ENCODE measurements around the gene TMPRSS6.
A peak's percentile ranks its signal among the peaks of the same experiment; 100 is the strongest.

TMPRSS6 gene

DNA sequence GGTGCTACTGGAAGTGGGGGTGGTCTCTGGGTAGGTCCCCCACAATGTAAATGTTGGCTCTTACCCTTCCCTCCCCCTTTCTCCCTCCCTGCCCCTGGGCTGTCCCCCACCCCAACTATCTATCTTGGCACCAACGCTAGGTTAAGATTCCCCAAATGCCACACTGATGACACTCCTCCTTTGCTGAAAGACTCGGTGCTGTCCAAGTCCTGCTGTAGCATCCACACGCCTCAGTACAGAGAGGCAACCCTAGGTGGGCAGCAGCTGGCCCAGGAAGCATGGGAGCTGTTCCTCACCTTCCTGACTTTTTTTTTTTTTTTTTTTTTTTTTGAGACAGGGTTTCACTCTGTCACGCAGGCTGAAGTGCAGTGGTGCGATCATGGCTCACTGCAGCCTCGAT is 61.4 kb downstream of the TMPRSS6 start:
- DNase-seq: no peak

DNA sequence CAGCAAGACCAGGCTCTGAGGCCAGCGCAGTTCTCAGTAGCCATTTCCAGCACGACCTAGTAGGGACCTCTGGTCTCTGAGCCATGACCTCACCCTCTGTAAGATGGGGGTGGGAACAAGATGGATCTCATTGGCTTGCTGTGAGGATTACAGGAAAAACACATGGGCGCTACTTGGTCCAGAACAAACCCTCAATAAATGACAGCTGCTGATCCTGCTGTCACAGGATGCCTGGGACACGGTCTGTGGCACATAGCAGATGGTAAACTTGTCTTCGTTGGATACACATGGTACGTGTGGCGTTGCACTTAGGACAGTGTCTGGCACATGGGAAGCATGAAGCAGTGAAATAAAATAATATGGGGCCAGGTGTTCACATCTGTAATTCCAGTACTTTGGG is 62.5 kb downstream of the TMPRSS6 start:
- DNase-seq: no peak

DNA sequence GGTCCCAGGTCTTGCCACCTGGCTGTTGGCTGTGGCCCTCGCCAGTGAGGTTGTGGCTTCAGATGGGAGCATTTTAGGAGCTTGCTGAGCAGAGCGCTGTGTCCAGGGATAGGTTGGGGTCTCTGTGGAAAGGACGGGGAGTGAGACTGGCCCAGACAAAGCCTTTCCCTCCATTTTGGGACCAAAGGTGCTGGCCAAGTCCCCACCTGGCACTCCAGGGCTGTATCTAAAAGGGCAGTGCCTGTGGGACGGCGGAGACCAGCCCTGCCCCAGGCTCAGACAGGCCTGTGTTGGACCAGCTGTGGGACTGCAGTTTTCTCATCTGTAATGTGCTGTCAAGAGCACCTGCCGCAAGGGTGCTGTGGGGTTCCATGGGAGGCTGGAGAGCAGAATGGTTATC is 62.9 kb downstream of the TMPRSS6 start:
- DNase-seq: no peak

- DNase-seq: peak; percentile 22
Measured at GRCh38 chr22:37045958-37046357, 63.6 kb downstream of the TMPRSS6 start.

GRCh38 chr22:37044634-37045625 is 64.6 kb downstream of the TMPRSS6 start:
- no peak for DNase-seq

- DNase-seq: peak; percentile 47
Measured at GRCh38 chr22:37043828-37044538, 65.5 kb downstream of the TMPRSS6 start.

DNA sequence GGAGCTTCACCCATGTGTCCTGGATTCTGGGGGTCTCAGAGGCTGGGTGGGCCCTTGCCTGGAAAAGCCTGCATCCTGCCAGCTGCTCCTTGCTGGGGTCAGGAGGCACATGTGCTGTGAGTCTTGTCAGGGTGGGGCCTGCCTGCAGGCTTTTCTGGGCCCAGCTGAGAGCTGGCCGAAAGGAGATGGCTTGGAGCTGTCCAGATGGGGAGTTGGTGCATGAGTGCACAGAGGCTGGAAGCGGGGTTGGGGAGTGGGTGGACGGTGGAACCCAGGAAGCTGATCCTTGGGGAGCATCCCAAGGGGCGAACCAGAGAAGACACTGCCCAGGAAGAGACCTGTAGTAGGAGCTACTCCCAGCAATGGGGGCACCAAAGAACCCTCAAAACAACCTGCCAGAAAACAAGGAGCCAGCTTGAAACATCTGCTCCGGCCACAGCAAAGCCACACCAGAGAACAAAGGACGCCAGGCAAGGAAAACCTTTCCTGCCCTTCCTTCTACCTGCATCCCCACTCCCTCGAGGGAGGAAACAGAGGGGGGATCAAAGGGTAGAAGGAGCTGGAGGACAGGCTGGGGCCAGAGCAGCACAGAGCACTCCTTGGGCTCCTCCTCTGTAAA is 66.2 kb downstream of the TMPRSS6 start:
- no peak for DNase-seq

DNA sequence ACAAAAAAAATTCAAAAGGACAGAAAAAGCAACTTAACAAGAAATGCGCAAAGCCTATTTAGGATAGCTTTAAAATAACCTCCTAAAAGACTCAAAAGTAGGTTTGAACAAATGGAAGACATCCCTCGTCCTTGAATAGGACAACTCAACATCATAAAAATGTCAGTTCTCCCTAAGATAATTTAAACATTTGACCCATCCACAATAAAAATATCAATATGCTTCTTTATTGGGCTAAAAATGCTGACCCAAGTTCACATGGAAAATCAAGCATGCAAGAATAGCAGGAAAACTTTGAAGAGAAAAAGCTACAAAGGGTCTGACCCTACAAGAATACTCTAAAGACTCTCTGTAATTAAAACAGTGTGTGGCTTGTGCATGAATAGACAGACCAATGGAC is 70.0 kb downstream of the TMPRSS6 start:
- DNase-seq: no peak

DNA sequence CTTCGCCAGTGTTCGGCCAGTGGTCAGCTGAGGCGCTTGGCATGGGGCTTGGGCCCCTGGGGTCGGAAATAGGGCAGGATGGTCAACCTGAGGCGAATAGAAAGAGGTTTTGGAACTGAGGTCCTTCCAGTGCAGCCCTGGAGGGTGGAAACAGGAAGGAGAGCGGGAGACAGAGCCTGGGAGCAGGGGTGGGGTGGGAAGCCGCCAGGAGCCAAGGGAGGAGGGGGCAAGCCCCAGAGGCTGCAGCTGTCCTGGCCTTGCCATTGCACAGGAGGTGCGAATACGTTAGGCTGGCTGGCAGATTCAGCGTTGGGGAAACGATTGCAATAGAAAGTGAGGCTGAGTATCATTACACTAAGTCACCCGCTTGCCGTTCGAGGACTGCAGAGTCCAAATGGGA is 71.8 kb downstream of the TMPRSS6 start:
- no peak for DNase-seq

- DNase-seq: no peak
Measured at GRCh38 chr22:37036655-37037377, 72.7 kb downstream of the TMPRSS6 start.

DNA sequence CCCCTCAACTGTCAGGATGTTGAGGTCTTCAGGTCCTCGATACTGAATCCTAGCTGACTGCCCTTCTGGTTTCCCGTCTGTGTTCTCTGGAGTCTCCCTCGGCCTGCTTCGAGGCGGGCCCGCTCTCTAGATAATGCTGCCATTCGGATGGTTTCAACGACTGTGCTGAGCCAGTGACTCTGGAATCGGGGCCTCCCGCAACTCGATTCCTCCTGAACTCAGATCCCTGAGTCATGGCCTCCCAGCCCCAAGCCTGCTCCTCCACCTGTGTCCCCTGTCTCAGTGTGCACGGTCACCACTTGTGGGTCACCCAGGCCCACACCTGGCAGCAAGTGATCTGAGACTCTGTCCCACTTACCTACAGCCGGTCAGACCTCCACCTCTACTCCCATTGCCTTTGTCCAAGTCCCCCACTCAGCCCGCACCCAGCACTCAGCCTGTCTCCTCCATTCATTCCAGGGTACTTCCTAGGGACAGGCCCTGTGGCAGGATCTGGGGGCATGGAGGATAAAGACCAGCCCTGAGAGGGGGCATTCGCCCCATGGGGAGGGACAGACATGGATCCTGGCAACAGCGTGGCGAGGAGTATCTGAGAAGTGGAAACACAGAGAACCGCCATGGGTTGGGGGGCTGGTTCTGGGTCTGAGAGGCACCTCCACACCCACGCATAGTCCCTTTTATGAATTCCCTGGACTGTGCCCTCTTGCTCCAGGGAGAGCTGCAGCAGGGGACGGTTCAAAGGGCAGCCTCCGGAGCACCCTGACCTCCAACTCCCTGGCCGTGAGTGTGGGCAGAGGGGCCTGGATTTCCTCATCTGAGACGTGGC is 75.7 kb downstream of the TMPRSS6 start:
- no peak for DNase-seq

DNA sequence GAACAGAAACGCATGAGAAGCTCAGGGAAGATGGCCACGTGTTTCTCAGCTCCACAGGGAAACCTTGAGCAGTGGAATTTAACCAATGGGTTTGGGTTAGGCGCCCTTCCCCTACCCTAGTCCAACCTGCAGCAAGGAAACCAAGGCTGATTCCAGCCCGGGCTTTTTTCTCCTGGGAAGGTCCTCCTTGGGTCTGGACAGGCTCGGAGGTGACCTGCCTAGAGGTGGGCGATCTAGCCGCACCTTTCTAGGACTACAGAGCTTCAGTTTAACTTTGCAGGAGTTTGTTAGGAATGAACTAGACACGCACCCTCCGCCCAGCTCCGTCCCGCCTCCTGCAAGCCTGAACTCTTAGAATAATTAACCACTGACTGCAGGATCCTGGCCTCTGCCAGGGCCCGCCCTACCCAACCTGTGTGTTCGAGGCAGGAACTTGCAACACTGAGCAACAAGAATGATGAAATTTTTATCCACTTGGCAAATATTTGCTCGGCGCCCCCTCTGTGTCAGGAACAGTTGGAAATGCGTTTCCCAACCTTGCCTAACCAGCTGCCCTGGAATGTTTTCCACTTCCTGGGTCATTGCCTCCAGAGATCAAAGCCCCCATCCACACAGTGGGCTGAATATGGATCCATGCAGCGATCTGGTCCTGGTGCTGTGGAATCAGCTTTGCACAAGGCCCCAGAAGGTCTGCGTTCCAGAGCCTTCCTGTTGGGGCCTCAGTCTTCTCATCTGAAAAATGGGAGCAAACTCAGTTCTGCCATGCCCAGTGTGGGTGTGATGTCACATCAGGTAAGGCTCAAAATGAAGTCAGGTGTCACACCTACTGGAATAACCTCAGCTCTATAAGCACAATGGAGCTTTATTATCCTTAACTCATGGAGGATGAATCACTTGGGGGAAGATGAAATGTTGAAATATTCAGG is 76.7 kb downstream of the TMPRSS6 start:
- DNase-seq: no peak

DNA sequence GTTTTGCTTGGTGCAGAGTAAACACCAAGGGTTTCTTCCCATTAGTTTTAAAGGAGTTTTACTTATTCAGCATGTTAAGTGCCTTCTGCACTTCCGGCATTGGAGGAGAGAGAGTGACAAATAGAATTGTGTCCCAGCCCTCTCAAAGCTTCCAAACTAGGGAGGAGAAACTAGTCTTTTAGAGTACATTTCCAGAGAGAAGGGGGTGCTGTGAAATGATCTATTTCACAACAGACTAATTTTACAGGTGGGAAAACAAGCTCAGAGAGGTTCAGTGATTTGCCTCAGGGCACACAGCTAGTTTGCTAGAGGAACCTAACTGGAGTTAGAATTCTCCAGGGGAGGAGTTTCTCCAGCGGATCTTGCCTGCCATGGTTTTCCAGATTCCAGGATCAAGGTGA is 77.4 kb downstream of the TMPRSS6 start:
- DNase-seq: no peak

DNA sequence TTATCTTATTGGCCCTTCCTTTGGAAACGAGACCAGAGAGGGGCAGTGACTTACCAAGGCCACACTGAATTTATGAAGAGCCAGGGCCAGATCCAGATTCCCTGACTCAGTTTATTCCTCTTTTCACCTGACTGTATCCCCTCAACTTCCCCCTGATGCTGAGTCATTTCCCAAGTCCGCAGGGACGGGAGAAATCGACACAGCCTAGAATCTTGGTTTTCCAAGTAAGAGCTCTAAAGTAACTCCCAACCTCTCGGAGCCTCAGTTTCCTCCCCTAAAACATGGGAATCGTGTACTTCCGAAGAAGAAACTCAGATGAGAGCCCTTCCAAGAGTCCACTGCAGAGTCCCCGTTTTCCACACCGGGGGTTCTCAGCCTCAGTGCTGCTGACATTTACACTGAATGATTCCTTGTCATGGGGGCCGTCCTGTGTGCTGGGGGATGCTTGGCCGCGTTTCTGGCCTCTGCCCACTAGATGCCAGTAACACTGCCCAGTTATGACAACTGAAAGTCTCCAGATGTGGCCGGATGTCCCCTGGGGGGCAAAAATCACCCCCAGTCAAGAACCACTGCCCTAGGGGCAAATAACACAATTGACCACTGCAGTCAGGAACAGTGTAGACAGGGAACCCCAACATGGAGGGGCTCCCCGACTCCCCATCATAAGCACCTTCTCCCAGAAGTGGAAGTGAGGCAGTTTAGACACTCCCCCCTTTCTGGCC is 78.8 kb downstream of the TMPRSS6 start:
- no peak for DNase-seq

DNA sequence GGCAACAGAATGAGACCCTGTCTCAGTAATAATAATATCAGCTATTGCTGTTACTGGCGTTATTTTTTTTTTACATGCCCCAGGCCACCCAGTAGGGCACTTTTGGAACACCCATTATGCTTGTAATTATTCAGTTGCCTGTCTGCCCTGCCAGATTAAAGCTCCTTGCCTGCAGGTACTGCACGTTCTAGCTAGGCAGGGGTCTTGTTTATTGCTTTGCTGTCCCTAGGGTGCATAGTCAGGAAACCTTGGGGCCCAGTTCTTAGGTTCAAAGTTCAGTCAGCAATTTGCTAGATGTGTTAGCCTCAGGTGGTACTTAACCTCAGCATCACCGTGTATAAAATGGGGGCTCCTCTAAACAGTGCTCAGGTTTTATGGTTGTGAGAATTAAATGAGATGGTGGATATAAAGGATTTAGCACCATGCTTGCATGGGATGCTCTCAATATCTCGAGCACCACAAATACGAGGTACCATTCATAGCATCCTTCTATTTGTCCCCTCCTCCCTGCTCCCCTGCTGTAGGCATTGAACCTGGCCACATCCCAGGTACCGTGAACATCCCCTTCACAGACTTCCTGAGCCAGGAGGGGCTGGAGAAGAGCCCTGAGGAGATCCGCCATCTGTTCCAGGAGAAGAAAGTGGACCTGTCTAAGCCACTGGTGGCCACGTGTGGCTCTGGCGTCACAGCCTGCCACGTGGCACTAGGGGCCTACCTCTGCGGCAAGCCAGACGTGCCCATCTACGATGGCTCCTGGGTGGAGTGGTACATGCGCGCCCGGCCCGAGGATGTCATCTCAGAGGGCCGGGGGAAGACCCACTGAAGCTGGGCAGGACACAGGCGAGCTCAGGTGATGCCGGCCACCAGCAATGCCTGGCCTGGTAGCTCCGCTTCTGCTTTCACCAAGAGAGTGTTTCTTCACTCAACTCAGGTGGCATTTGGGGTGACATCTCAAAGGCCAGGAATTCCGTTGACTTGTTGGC is 80.5 kb downstream of the TMPRSS6 start:
- no peak for DNase-seq

DNA sequence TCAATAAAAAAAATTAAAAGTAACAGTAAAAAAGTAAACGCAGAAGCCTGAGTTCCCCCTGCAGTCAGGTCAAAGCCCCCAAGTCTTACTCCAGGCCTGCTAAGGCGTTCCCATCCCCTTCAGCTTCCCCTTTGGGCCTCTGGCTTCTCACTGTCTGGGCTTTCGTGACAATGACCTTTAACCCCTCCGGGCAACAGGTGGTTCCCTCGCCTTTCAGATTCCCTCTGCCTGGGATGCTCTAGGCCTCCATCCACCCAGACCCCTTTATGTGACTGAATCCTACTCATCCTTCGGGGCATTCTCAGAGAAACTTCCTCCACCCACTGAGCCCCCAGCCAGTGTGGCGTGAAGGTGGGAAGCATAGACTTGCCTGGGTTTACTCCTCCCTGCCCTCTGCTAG is 82.0 kb downstream of the TMPRSS6 start:
- DNase-seq: no peak

DNA sequence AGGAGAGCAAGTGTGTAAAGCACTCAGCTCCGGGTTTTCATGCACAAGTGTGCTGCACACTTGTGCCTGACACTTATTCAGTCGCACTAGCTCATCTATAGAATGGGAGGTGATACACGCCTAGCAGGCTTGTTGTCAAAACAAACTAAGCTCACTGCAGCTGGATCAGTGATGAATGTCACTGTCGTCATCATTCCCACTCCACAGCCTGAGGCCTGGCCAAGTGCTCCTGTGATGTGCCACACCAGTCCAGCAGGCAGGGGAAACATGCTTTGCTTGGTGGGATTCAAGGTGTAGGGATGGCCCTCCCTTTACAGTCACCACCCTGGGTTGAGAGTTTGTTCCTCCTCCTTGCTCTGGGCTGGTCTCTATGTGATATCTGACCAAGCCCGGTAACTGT is 83.2 kb downstream of the TMPRSS6 start:
- no peak for DNase-seq

DNA sequence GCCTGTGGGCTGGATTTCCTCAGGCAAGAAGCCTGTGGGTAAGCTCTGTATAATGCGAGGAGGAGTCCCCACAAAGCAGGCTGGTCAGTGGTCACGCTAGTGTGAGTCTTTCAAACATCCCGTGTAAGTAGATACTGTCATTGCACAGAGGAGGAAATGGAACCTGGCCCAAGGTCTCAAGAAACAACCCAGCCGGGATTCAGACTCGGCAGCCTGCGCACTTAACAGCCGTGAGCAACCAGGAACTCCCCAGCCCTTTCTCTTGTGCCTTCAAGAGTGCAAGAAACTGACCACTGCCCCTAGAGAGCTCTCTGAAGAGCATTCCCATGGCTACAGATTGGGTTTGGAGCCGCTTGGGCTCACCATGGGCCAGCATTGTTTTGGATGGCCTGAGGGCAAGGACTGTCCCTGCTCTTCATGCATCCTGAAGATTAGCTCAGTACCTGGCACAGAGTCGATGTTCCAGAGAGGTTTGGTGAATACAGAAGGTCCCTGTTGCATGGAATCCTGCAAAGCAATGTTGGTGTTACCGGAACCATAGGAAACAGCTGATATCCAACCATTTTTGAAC is 83.9 kb downstream of the TMPRSS6 start:
- no peak for DNase-seq
